IPS DF 4.7 (cell line): ENCODE measurements around the gene TNIK.

Experiments used
- DNase-seq: peaks from one replicate; pipeline ENCODE4 v3.0.0-alpha.2; 2013; ENCODE audit warnings: low spot score; ENCODE audit errors: extremely low read depth

Gene TNIK

GRCh38 chr3:171366043-171366442, 94.2 kb downstream of the TNIK start:
- DNase-seq = no peak

- no peak for DNase-seq
These were observed 94.7 kb downstream of the TNIK start for GRCh38 chr3:171365489-171365888.

- no peak for DNase-seq
These were observed 95.7 kb downstream of the TNIK start for GRCh38 chr3:171364500-171364899.

- no peak for DNase-seq
These were observed 97.0 kb downstream of the TNIK start for GRCh38 chr3:171363202-171363601.

- DNase-seq = no peak
These were observed 97.6 kb downstream of the TNIK start for GRCh38 chr3:171362575-171362974.

GRCh38 chr3:171358881-171359198, 101.4 kb downstream of the TNIK start:
- no peak for DNase-seq

- no peak for DNase-seq
These were observed 101.9 kb downstream of the TNIK start for GRCh38 chr3:171358181-171358880.

GRCh38 chr3:171357721-171358120, 102.5 kb downstream of the TNIK start:
- no peak for DNase-seq

- no peak for DNase-seq
These were observed 104.0 kb downstream of the TNIK start for GRCh38 chr3:171356251-171356650.

GRCh38 chr3:171354706-171355582, 105.3 kb downstream of the TNIK start:
- DNase-seq = no peak

GRCh38 chr3:171354049-171354705, 106.0 kb downstream of the TNIK start:
- DNase-seq = no peak

GRCh38 chr3:171353423-171353822, 106.8 kb downstream of the TNIK start:
- no peak for DNase-seq

- DNase-seq = no peak
These were observed 107.7 kb downstream of the TNIK start for GRCh38 chr3:171352387-171352935.

- no peak for DNase-seq
These were observed 108.5 kb downstream of the TNIK start for GRCh38 chr3:171351676-171352075.

- no peak for DNase-seq
These were observed 109.8 kb downstream of the TNIK start for GRCh38 chr3:171350364-171350763.

- DNase-seq = no peak
These were observed 110.8 kb downstream of the TNIK start for GRCh38 chr3:171349392-171349791.

GRCh38 chr3:171348121-171348520, 112.1 kb downstream of the TNIK start:
- DNase-seq = no peak

GRCh38 chr3:171347301-171348039, 112.7 kb downstream of the TNIK start:
- no peak for DNase-seq

GRCh38 chr3:171346582-171347300, 113.5 kb downstream of the TNIK start:
- no peak for DNase-seq

GRCh38 chr3:171346019-171346418, 114.2 kb downstream of the TNIK start:
- DNase-seq = no peak
